GM19351 (cell line): ENCODE data around the gene IRX4.

ENCODE experiments used
- ATAC-seq: cut with Tn5 transposase; IDR thresholded peaks from one replicate; pipeline ENCODE4 v1.9.1; 2021; ENCODE audit warnings: mild to moderate bottlenecking, moderate library complexity; ENCODE audit not compliant: unreplicated experiment

IRX4 gene

DNA sequence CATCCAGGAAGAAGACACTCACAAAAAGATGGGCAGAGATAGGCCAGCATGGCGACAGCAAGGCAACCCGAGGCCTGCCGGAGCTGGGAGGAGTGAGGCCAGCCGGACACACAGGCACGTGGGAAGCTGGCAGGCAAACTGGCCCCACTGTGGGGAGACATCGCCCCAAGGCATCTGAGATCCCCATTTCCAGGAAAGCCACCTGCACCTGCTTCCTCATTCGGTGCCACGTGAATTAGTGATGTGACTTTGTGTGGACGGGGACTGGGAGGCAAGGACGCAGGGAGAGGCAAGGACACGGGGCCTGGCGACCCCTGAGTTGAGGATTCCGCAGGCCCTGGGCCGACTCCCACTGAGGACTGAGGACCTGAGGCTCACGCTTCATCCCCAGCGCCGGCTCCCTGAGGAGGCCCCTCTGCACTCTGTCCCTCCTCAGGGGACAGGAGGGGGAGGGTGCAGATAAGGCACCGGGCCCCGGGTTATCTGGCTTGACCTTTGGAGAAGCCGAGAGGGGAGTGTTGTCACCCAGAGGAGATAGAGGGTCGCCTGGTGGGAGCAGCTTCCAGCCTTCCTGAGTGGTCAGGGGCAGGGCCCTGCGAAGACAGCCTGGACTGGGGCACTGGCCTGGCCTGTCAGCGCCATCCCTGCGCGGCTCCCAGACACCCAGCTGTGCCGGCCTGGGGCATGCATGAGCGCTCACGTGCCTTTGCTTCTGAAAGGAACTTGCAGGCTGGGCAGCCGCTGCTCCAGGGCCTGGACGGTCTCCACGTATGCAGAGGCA lies 41.8 kb downstream of the IRX4 start:
- ATAC-seq, result no peak

DNA sequence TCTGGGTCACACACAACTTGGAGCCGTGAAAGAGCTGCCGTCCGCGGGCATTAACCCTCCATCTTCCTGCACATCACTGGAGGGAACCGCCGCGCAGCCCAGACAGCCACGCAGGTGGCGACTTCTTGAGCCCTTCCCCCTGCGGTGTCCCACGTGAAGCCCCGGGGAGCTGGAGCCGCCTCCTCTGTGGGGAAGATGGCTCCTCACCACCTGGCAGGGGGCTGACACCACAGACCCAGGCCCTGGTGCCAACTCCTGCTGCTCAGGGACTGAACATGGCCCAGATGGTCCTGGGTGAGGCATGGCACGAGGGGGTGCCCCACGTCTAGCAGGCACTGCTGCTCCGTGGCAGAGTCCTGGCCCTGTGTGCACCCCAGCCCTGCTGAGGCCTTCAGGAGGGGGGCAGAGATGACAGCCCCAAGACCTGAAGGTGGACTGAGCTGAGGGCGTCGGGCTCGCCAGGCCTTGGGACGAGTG lies 42.6 kb downstream of the IRX4 start:
- ATAC-seq, result no peak

DNA sequence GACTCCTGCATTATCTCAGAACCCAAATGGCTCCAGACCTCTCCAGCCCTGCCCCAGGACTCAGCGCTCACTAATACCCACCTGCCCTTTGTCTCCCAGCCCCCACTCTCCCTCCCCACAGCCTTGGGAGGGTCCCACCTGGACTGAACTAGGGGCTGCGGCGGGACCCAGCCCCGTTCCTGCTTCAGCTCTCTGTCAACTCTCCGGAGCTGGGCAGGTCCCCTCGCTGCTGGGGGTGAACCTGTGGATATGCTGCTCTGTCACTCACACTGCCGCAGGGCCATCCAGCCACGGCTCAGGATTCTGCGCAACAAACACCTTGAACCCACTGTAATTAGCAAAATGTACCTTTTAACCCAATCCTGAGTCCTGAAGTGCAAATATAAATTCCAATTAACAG lies 44.7 kb downstream of the IRX4 start:
- no peak for ATAC-seq

DNA sequence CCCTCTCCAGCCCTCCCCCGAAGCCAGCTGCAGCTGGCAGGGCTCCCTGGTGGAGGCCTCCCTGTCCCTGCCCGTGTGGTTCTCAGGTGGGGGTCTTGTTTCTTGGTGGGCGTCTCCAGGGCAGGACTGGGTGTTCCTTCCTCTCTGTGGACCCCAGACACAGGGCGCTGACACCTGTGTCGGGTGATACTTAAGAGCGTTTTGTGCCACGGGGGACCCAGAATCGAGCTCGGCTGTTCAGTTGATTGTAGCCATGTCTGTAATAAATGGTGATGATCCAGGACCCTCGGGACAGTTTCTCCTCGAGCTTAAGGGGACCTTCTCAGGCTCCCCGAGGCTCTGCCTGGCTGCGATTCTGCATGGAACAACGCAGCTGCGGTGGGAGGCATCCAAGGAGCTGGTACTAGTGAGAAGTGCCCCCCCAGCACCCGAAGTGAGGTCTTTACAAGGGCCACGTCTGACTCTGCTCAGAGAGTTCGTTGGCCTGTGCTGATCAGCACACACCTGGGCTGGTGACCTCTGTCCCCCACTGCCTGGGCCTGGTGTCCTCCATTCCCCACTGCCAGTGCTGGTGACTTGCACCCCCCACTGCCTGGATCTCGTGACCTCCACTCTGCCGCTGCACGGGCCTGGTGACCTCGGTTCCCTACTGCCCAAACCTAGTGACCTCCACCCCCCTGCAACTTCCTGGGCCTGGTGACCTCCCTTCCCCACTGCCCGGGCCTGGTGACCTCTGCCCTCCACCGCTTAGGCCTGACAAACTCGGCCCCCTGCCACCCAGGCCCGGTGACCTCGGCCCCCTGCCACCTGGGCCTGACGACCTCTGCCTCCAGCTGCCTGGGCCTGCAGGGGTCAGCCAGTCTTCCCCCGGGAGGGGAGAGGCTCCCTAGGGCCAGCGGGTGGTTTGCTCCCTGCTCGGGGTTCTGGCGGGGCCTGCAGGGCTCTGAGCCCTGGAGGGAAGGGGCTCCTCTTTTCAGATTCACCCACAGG lies 45.5 kb downstream of the IRX4 start:
- ATAC-seq, result no peak

GRCh38 chr5:1836176-1836890 lies 46.4 kb downstream of the IRX4 start:
- ATAC-seq, result no peak

- ATAC-seq, result no peak
These were observed 47.3 kb downstream of the IRX4 start for GRCh38 chr5:1835431-1835830.

- no peak for ATAC-seq
These were observed 47.9 kb downstream of the IRX4 start for GRCh38 chr5:1834721-1835429.

GRCh38 chr5:1834022-1834551 lies 48.6 kb downstream of the IRX4 start:
- ATAC-seq, result no peak

DNA sequence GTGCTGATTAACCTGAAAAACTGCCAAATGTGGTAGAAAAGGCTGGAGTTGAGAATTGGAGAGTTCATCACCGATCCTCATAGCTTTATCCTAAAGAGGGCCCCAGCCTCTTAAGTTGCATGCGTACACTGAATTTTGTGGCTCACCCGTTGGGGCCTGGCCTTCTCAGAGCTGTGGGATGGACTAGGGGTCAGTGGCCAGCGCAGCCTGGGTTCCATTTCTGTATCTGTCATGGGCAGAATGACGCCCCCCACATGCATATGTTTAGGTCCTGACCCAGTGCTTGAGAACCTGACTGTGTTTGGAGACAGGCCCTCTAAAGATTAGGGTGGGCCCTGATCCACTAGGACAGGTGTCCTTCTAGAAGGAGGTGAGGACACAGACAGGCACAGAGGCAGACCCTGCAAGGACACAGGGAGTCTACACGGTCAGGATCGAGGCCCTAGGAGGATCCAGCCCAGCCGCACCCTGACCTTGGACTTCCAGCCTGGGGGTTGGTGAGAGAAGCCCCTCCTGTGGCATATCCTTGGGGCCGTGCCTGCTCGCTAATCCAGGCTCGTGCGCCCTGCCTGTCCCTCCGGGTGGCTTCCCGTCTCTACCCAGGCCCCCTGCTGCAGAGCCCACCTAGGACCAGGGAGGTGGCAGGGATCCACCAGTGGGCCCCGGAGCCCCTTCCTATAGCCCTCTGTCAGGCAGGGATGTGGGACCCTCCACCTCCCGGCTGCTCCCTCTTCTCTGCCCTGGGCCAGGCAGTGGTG lies 49.3 kb downstream of the IRX4 start:
- ATAC-seq, result no peak

DNA sequence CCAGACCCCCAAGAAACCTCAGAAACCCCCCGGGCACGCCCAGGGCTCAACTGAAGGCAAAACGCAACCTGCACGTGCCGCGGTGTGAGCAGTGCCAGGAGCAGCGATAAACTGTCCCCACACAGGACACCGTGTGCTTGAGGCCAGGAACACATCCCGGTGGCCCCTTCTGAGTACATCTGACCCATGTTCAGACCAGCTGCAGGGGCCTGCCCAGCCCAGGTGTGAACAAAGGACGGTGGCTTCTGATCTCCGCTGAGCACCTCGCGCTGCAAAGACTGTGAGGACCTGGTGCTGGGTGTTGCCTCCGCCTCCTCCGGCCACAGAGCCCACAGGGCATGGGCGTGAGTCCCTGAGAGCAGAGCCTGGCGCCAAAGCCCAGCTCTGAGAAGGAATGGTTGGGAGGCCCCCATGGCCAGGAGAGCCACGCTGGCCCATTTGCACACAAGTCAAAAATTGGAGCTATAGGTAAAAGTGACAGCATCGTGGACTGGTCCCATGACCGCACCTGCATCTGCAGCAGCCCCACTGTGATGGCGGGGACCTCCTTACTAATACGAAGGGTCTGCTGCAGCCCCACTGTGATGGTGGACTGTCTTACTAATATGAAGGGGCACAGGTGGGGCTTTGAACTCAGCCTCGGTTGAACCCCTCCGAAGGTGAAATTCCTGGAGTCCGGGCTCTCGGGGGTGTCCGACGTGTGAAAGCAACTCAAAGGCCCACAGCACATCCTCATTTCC lies 50.0 kb downstream of the IRX4 start:
- ATAC-seq, result no peak

DNA sequence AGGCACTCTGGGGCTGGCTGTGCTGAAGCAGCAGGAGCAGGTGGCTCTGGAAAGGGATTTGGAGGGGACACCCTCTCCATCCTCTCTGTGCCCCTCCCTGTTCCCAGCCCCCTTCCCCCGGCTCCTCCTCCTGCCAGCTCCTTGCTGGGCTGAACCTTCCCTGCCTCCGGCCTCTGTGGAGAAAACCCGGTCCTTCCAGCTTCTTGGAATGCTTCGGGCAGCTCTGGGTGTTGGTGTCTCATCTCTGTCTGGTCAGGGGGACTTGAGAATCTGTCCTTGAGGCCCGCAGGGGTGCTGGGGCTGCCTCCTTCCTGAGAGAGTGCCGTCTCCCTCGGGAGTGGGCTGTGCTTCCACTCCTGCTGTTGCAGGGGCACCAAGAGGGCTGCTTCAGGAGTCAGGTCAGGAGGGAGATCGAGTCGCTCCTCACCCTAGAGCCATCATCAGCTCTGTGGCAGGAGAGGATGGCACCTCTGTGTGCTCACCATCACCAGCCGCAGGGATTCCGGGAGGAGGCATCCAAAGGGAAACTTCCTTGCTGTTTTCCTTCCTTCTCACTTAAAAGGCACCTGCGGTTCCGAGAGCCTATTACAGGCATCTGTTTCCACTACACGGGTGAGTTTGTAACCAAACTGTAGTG lies 50.9 kb downstream of the IRX4 start:
- ATAC-seq, result no peak

DNA sequence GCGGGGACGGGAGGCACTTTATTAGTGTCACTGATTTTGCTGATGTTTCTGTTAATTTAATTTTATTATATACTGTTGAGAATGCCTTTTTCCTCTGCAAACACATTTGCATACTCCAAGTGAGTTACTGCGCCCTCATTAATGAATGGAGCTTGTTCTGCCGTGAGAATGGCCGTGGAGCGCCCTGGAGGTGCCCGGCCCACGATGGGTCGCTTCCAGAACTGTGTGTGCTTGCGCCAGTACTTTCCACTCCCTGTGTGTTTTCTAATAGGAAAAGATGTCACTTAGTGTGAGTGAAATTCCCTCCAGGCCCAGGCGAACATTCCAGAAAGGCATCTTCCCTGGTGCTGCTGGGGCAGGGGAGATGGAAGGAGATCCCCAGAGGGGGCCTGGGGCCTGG lies 51.5 kb downstream of the IRX4 start:
- no peak for ATAC-seq

GRCh38 chr5:1830571-1831228 lies 52.0 kb downstream of the IRX4 start:
- no peak for ATAC-seq

GRCh38 chr5:1827886-1828397 lies 54.8 kb downstream of the IRX4 start:
- no peak for ATAC-seq
